GM19463 (cell line): ENCODE measurements around the gene SH2D3C.

Experiments used
- ATAC-seq: cut with Tn5 transposase; IDR thresholded peaks from one replicate; pipeline ENCODE4 v1.9.1; 2021; ENCODE audit warnings: mild to moderate bottlenecking, moderate library complexity; ENCODE audit not compliant: unreplicated experiment

The SH2D3C gene

GRCh38 chr9:127778280-127779135, at the start of gene SH2D3C:
Gene SH2D3C, minus strand, starts transcription at chr9:127778666. Its CDS starts 39 bp downstream, at chr9:127778627.
- ATAC-seq: peak; percentile 34

- ATAC-seq: no peak
Measured at GRCh38 chr9:127826253-127826913, 47.9 kb upstream of the SH2D3C start.

- no peak for ATAC-seq
Measured at GRCh38 chr9:127825319-127826051, 47.0 kb upstream of the SH2D3C start.

GRCh38 chr9:127822108-127822507, 43.6 kb upstream of the SH2D3C start:
- ATAC-seq: no peak

- no peak for ATAC-seq
Measured at GRCh38 chr9:127818574-127818973, 40.1 kb upstream of the SH2D3C start.

- ATAC-seq: no peak
Measured at GRCh38 chr9:127817881-127818434, 39.5 kb upstream of the SH2D3C start.

- no peak for ATAC-seq
Measured at GRCh38 chr9:127816728-127817127, 38.3 kb upstream of the SH2D3C start.

- ATAC-seq: no peak
Measured at GRCh38 chr9:127816362-127816725, 37.9 kb upstream of the SH2D3C start.

- no peak for ATAC-seq
Measured at GRCh38 chr9:127815512-127816361, 37.3 kb upstream of the SH2D3C start.

GRCh38 chr9:127814619-127815511, 36.4 kb upstream of the SH2D3C start:
- ATAC-seq: no peak

- ATAC-seq: no peak
Measured at GRCh38 chr9:127813686-127814226, 35.3 kb upstream of the SH2D3C start.

GRCh38 chr9:127812936-127813675, 34.6 kb upstream of the SH2D3C start:
- no peak for ATAC-seq

GRCh38 chr9:127812011-127812410, 33.5 kb upstream of the SH2D3C start:
- ATAC-seq: no peak

- ATAC-seq: no peak
Measured at GRCh38 chr9:127810378-127811187, 32.1 kb upstream of the SH2D3C start.

GRCh38 chr9:127809540-127810377, 31.3 kb upstream of the SH2D3C start:
- ATAC-seq: no peak

- no peak for ATAC-seq
Measured at GRCh38 chr9:127809002-127809539, 30.6 kb upstream of the SH2D3C start.
